Uterus (tissue), 2 donors: ENCODE data around the gene CTXN1.

Experiments used
- CTCF ChIP-seq, 4 experiments: fragments of 200-600 bp in 2 of 4; fragments of 450-650 bp in 2 of 4; sonication (generic) in 2 of 4; IDR thresholded peaks; one replicate each; pipeline ENCODE4 v1.5.1; 2016 to 2019; ENCODE audit warnings: antibody characterized with exemption in 4 of 4, mild to moderate bottlenecking in 2 of 4, moderate library complexity in 1 of 4
- POLR2A ChIP-seq, 2 donors: fragments of 450-650 bp; IDR thresholded peaks; one replicate each; pipeline ENCODE4 v1.6.1; 2016; ENCODE audit warnings: antibody characterized with exemption in 2 of 2, mild to moderate bottlenecking in 1 of 2, moderate library complexity in 1 of 2

GRCh38 chr19:7969555-7969939 lies 43.6 kb upstream of the CTXN1 start:
- TF ChIP-seq CTCF (IDR thresholded peaks at IDR 0.05) (no peak), POLR2A (IDR thresholded peaks at IDR 0.05) (no peak)
